A673 (cell line): ENCODE data around the gene SH3RF3. TPM values are rescaled to one million over a fixed set of nuclear protein-coding genes. Genes with fewer than 3 reads are reported as not detected.

ENCODE experiments used
- BruUV-seq: library from RNA; stranded (reverse); fragments of 400-500 nt; replicated peaks from 2 replicates; lab custom pipeline; 2021; lab: Mats Ljungman, UMichigan
- CTCF ChIA-PET: fragments of 300-600 bp; sonication (Branson Sonifier 250); formaldehyde crosslinking; loops from one replicate; lab custom pipeline; 2022; ENCODE audit warnings: antibody characterized with exemption; lab: Charles Lee
- POLR2A ChIA-PET: fragments of 300-600 bp; sonication (Branson Sonifier 250); formaldehyde crosslinking; loops from one replicate; lab custom pipeline; 2022; ENCODE audit warnings: antibody characterized with exemption; ENCODE audit not compliant: low non-redundant PET; lab: Charles Lee
- DNase-seq: peaks from one replicate; pipeline ENCODE4 v3.0.0-alpha.2; 2015; ENCODE audit warnings: low spot score
- H3K27ac ChIP-seq: fragments of 200-600 bp; sonication (generic); 2 replicates; pipeline ENCODE4 v1.5.1; 2016; ENCODE audit warnings: mixed run types, low read depth, mild to moderate bottlenecking, mixed read lengths, antibody characterized with exemption, low read length; ENCODE audit not compliant: poor library complexity, severe bottlenecking
- H3K27me3 ChIP-seq: fragments of 200-600 bp; sonication (generic); replicated peaks from 2 replicates; pipeline ENCODE4 v1.6.1; 2017; ENCODE audit warnings: mixed run types, low read depth, mild to moderate bottlenecking, mixed read lengths, antibody characterized with exemption, low read length; ENCODE audit not compliant: insufficient read depth, poor library complexity
- H3K36me3 ChIP-seq: fragments of 200-600 bp; sonication (generic); 2 replicates; pipeline ENCODE4 v1.6.1; 2016; ENCODE audit warnings: mixed run types, mild to moderate bottlenecking, mixed read lengths, antibody characterized with exemption, low read length; ENCODE audit not compliant: insufficient read depth, poor library complexity, severe bottlenecking
- H3K4me1 ChIP-seq: fragments of 200-600 bp; sonication (generic); 2 replicates; pipeline ENCODE4 v1.6.1; 2017; ENCODE audit warnings: mixed run types, mild to moderate bottlenecking, mixed read lengths, antibody characterized with exemption, low read length; ENCODE audit not compliant: insufficient read depth, poor library complexity, severe bottlenecking
- H3K4me3 ChIP-seq: fragments of 200-600 bp; sonication (generic); 2 replicates; pipeline ENCODE4 v1.5.1; 2016; ENCODE audit warnings: low read depth, mixed run types, mild to moderate bottlenecking, mixed read lengths, low read length; ENCODE audit not compliant: poor library complexity, severe bottlenecking
- H3K9me3 ChIP-seq: fragments of 200-600 bp; sonication (generic); 2 replicates; pipeline ENCODE4 v1.6.1; 2016; ENCODE audit warnings: mixed run types, low read depth, mild to moderate bottlenecking, mixed read lengths, antibody characterized with exemption, low read length; ENCODE audit not compliant: poor library complexity, severe bottlenecking
- EZH2 ChIP-seq: fragments of 200-600 bp; sonication (generic); IDR thresholded peaks from 2 replicates; pipeline ENCODE4 v1.6.1; 2017; ENCODE audit warnings: borderline replicate concordance, low read depth, mild to moderate bottlenecking, mixed read lengths, antibody characterized with exemption, low read length; ENCODE audit not compliant: poor library complexity, severe bottlenecking
- intact Hi-C: fragments of 100-400 bp; cut with micrococcal nuclease; formaldehyde crosslinking; loops from one replicate; pipeline ENCODE4 v1.10.0; 2022; ENCODE audit not compliant: unreplicated experiment
- total RNA-seq: library from RNA; stranded (reverse); gene quantifications from 2 replicates; pipeline ENCODE4 v1.2.3, GENCODE V29; 2021
- TF ChIP-seq, protein P1 (sequence below): fragments of 300-800, 200-600 bp; sonication (generic); conservative IDR thresholded peaks from 2 replicates; pipeline ENCODE4 v1.5.1; 2017; ENCODE audit warnings: low read depth, mild to moderate bottlenecking, antibody characterized with exemption, low read length, moderate library complexity, mixed read lengths

SH3RF3 gene
- total RNA-seq, 1 experiment from 2014 or later: 0.15 TPM

DNA sequence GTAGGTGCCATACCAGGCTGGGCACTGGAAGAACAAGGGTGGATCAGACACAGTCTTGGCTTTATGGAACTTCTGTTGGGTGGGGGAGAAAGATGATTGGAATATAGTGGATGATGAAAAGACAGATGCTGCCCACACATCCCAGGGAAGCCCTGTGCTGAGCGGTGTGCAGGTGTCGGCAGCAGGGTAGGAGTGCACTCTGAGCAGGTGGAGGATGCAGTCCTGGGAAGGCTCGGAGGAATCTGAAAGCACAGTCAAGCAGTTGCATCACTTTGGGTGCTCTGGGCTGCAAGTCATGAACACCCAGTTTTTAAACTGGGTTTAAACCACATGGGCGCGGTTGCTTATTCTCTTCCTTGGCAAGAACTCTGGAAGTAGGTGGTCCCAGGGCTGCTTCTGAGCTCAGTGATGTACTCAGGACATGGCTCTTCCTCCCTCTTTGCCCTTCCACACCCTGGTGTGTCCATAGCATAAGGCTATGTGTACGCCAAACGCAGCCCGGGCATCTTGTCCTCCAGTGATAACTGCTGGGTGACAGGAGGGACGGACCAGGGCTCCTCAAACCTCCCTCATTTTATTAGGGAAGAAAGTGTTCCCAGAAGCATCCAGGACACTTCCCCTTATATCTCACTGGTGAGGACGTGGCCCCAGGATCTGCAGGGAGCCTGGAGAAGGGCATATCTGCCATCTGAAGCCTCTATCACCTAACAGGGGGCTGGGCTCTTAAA, 84.0 kb downstream of the SH3RF3 start:
- CTCF ChIA-PET: no interaction called here
- no peak for DNase-seq
- intact Hi-C loops: no loop called here
- Histone ChIP-seq H3K4me3 (no peak overlapping the region), H3K27ac (no peak overlapping the region), H3K27me3 (peaks cover 6% of the 10 kb centered on the region), H3K36me3 (no peaks in the 10 kb centered on the region), H3K9me3 (no peaks in the 10 kb centered on the region), H3K4me1 (no peaks in the 10 kb centered on the region)
- BruUV-seq: no TSS peak
- POLR2A ChIA-PET: no interaction called here
- no peak for TF ChIP-seq EZH2
- TF ChIP-seq, protein P1, sequence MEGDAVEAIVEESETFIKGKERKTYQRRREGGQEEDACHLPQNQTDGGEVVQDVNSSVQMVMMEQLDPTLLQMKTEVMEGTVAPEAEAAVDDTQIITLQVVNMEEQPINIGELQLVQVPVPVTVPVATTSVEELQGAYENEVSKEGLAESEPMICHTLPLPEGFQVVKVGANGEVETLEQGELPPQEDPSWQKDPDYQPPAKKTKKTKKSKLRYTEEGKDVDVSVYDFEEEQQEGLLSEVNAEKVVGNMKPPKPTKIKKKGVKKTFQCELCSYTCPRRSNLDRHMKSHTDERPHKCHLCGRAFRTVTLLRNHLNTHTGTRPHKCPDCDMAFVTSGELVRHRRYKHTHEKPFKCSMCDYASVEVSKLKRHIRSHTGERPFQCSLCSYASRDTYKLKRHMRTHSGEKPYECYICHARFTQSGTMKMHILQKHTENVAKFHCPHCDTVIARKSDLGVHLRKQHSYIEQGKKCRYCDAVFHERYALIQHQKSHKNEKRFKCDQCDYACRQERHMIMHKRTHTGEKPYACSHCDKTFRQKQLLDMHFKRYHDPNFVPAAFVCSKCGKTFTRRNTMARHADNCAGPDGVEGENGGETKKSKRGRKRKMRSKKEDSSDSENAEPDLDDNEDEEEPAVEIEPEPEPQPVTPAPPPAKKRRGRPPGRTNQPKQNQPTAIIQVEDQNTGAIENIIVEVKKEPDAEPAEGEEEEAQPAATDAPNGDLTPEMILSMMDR: no peak

DNA sequence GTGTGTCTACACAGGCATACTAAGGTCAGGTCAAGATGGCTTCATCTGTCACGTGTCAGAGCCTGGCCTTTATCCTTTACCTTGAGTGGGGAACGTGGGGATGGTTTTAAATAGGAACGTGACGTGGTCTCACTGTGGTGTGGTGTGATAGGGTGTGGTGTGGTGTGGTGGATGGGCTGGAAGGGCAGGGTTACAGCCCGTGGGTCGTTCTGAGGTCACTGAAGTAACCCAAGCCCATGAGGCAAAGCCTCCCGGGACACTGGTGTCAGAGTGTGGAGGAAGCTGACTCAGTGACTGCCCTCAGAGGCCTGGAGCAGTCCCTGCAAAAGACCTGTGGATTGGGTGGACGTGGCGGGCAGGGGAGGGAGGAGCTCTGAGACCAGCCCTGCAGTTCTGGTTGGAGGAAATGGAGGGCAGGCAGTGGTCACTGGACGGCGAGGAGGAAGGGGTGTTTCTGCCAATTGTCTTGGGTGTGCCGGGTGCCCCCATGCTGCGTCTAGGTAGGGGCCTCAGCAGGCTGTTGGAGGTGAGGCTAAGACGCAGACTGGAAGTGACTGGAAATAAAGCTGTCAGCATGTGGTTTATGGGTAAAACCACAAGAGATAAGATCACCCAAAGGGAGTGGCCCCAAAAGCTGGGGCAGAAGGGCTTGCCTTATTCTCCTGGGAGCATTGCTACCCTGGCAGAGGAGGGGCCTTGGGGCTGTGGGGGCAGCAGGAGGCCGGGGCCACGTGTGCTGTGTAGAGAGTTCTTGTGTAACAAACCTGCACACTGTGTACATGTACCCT, 84.8 kb downstream of the SH3RF3 start:
- BruUV-seq: no TSS peak
- no peak for DNase-seq

DNA sequence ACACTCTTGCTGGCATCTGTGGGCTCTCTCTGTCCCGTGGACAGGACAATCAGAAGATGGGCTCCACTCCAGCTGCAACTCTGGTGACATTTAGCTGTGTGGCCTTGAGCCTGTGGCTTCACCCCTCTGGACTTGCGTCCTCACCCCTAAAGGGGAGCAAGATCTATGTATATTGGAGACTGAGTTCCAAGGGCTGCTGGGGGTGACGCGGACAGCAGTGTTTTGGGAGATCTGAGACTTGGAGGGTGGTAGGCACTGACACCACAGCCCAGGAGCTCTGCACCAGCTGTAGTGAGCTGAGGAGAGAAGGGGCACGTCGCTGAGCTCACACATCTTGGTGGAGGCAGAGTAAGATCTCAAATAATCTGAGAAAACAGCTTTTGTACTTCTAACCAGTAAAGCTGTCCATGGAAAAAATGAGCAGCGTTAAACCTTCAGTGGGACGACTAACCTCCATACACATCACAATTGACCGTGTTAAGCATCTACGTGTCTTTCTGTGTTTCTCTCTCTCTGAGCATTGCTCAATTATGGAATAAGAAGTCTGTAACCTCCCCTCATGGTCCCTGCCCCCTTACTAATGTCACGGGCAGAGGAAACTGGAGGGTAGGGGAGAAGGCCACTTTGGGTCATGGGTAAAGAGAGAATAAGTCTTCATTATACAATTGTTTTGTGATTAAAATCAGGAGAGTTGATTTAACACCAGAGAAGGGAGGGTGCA, 85.8 kb downstream of the SH3RF3 start:
- H3K36me3 ChIP-seq: no peaks in the 10 kb centered on the region
- no peak overlapping the region for H3K27ac ChIP-seq
- no peaks in the 10 kb centered on the region for H3K4me1 ChIP-seq
- CTCF ChIA-PET: no interaction called here
- intact Hi-C loops: no loop called here
- peaks cover 14% of the 10 kb centered on the region for H3K27me3 ChIP-seq
- no peaks in the 10 kb centered on the region for H3K9me3 ChIP-seq
- BruUV-seq: no TSS peak
- POLR2A ChIA-PET: no interaction called here
- DNase-seq: no peak
- H3K4me3 ChIP-seq: no peak overlapping the region
- TF ChIP-seq, protein P1: no peak
- TF ChIP-seq EZH2: no peak

More for the DNA sequence above, 84.8 kb downstream of the SH3RF3 start:
- Histone ChIP-seq H3K27ac (no peak overlapping the region), H3K4me1 (no peaks in the 10 kb centered on the region), H3K36me3 (no peaks in the 10 kb centered on the region), H3K4me3 (no peak overlapping the region), H3K27me3 (peaks cover 10% of the 10 kb centered on the region), H3K9me3 (no peaks in the 10 kb centered on the region)
- intact Hi-C loops: no loop called here
- CTCF ChIA-PET: no interaction called here
- POLR2A ChIA-PET: no interaction called here
- TF ChIP-seq, protein P1: no peak
- no peak for TF ChIP-seq EZH2
